WTC11 (cell line): ENCODE measurements around the gene PLAGL1. TPM values are rescaled to one million over a fixed set of nuclear protein-coding genes. Genes with fewer than 3 reads are reported as not detected.

Experiments used
- ATAC-seq: fragments of 200-7000 bp; cut with Tn5 transposase; 2 replicates; pipeline ENCODE4 v1.10.0; 2021; ENCODE audit warnings: mild to moderate bottlenecking, moderate library complexity
- Bru-seq: library from RNA; stranded (reverse); fragments of 400-500 nt; gene quantifications from one replicate; lab custom pipeline; 2021; lab: Mats Ljungman, UMichigan
- CTCF ChIA-PET: fragments of 300-600 bp; sonication (Branson Sonifier 250); formaldehyde crosslinking; loops from one replicate; lab custom pipeline; 2021; ENCODE audit warnings: antibody characterized with exemption; lab: Charles Lee
- POLR2A ChIA-PET: fragments of 350-600 bp; sonication (Branson Sonifier 250); formaldehyde crosslinking; loops from one replicate; lab custom pipeline; 2021; ENCODE audit warnings: antibody characterized with exemption; lab: Charles Lee
- DNase-seq: peaks from one replicate; pipeline ENCODE4 v3.0.0; 2021; ENCODE audit warnings: low spot score
- H3K27ac Mint-ChIP-seq: 2 replicates; pipeline ENCODE4 v1.8.0; 2021; ENCODE audit warnings: mixed read lengths
- H3K27me3 Mint-ChIP-seq: 2 replicates; pipeline ENCODE4 v1.8.0; 2021; ENCODE audit warnings: low read depth, mild to moderate bottlenecking, moderate library complexity, mixed read lengths
- H3K36me3 Mint-ChIP-seq: 2 replicates; pipeline ENCODE4 v1.8.0; 2021; ENCODE audit warnings: mixed read lengths
- H3K4me1 Mint-ChIP-seq: 2 replicates; pipeline ENCODE4 v1.8.0; 2022; ENCODE audit warnings: mixed read lengths
- H3K4me3 Mint-ChIP-seq: 2 replicates; pipeline ENCODE4 v1.8.0; 2021; ENCODE audit warnings: mild to moderate bottlenecking, moderate library complexity, mixed read lengths
- H3K9me3 Mint-ChIP-seq: 2 replicates; pipeline ENCODE4 v1.8.0; 2021; ENCODE audit warnings: mixed read lengths
- ATF1 ChIP-seq: sonication (generic); formaldehyde crosslinking; IDR thresholded peaks from 2 replicates; pipeline ENCODE4 v1.8.1; 2023; ENCODE audit warnings: mild to moderate bottlenecking, moderate library complexity, missing genetic modification reagents
- ATF6 ChIP-seq: sonication (generic); formaldehyde crosslinking; IDR thresholded peaks from 2 replicates; pipeline ENCODE4 v1.8.1; 2023; ENCODE audit warnings: mild to moderate bottlenecking, missing genetic modification reagents
- E2F4 ChIP-seq: sonication (generic); formaldehyde crosslinking; IDR thresholded peaks from 2 replicates; pipeline ENCODE4 v1.8.1; 2022; ENCODE audit warnings: low read depth, mild to moderate bottlenecking, moderate library complexity, missing genetic modification reagents, borderline replicate concordance
- E2F5 ChIP-seq: sonication (generic); formaldehyde crosslinking; IDR thresholded peaks from 2 replicates; pipeline ENCODE4 v1.8.1; 2022; ENCODE audit warnings: mild to moderate bottlenecking, moderate library complexity, missing genetic modification reagents
- ETV6 ChIP-seq: sonication (generic); formaldehyde crosslinking; IDR thresholded peaks from 2 replicates; pipeline ENCODE4 v1.8.1; 2022; ENCODE audit warnings: mild to moderate bottlenecking, missing genetic modification reagents
- FOXJ3 ChIP-seq: sonication (generic); formaldehyde crosslinking; IDR thresholded peaks from 2 replicates; pipeline ENCODE4 v1.9.0; 2021; ENCODE audit warnings: missing genetic modification reagents, mild to moderate bottlenecking, borderline replicate concordance
- FOXK1 ChIP-seq: sonication (generic); formaldehyde crosslinking; IDR thresholded peaks from 2 replicates; pipeline ENCODE4 v1.8.0; 2022; ENCODE audit warnings: mild to moderate bottlenecking, moderate library complexity, missing genetic modification reagents
- GABPB1 ChIP-seq: sonication (generic); formaldehyde crosslinking; IDR thresholded peaks from 2 replicates; pipeline ENCODE4 v1.8.1; 2023; ENCODE audit warnings: mild to moderate bottlenecking, missing genetic modification reagents
- IRF2 ChIP-seq: sonication (generic); formaldehyde crosslinking; IDR thresholded peaks from 2 replicates; pipeline ENCODE4 v1.8.0; 2022; ENCODE audit warnings: low read depth, missing genetic modification reagents, borderline replicate concordance
- MXD4 ChIP-seq: fragments of 250-450 bp; sonication (Bioruptor Pico); IDR thresholded peaks from 2 replicates; pipeline ENCODE4 v1.8.0; 2021; ENCODE audit warnings: mild to moderate bottlenecking, moderate library complexity, borderline replicate concordance
- PREB ChIP-seq: sonication (generic); formaldehyde crosslinking; IDR thresholded peaks from 2 replicates; pipeline ENCODE4 v1.8.1; 2022; ENCODE audit warnings: mild to moderate bottlenecking, missing genetic modification reagents, moderate library complexity, borderline replicate concordance
- SMAD4 ChIP-seq: sonication (generic); formaldehyde crosslinking; IDR thresholded peaks from 2 replicates; pipeline ENCODE4 v1.8.0; 2022; ENCODE audit warnings: mild to moderate bottlenecking, missing genetic modification reagents
- SOX15 ChIP-seq: fragments of 250-450 bp; sonication (Bioruptor Pico); IDR thresholded peaks from 2 replicates; pipeline ENCODE4 v1.9.0; 2021; ENCODE audit warnings: mild to moderate bottlenecking
- SP1 ChIP-seq: sonication (generic); formaldehyde crosslinking; conservative IDR thresholded peaks from 2 replicates; pipeline ENCODE4 v1.8.1; 2022; ENCODE audit warnings: missing genetic modification reagents
- USF1 ChIP-seq: sonication (generic); formaldehyde crosslinking; IDR thresholded peaks from 2 replicates; pipeline ENCODE4 v1.8.0; 2022; ENCODE audit warnings: mild to moderate bottlenecking, missing genetic modification reagents
- USF2 ChIP-seq: sonication (generic); formaldehyde crosslinking; IDR thresholded peaks from 2 replicates; pipeline ENCODE4 v1.8.1; 2023; ENCODE audit warnings: mild to moderate bottlenecking, missing genetic modification reagents, moderate library complexity
- ZBTB21 ChIP-seq: sonication (generic); formaldehyde crosslinking; IDR thresholded peaks from 2 replicates; pipeline ENCODE4 v1.8.1; 2023; ENCODE audit warnings: mild to moderate bottlenecking, missing genetic modification reagents, borderline replicate concordance
- ZNF281 ChIP-seq: sonication (generic); formaldehyde crosslinking; IDR thresholded peaks from 2 replicates; pipeline ENCODE4 v1.8.0; 2023; ENCODE audit warnings: mild to moderate bottlenecking, missing genetic modification reagents
- ZNF317 ChIP-seq: sonication (generic); formaldehyde crosslinking; IDR thresholded peaks from 2 replicates; pipeline ENCODE4 v1.8.1; 2023; ENCODE audit warnings: low read depth, mild to moderate bottlenecking, moderate library complexity, missing genetic modification reagents, borderline replicate concordance
- ZNF416 ChIP-seq: fragments of 250-450 bp; sonication (Bioruptor Pico); IDR thresholded peaks from 2 replicates; pipeline ENCODE4 v1.9.0; 2021; ENCODE audit warnings: mild to moderate bottlenecking, inconsistent platforms
- long read RNA-seq, 3 experiments: library from RNA in 1 of 3; library from capped mRNA in 1 of 3; library from polyadenylated mRNA in 1 of 3; unstranded in 2 of 3; stranded (forward) in 1 of 3; transcript quantifications; one replicate each; pipeline ENCODE4 v2.0.0, GENCODE V29; 2021
- total RNA-seq: library from RNA; stranded (reverse); gene quantifications from 3 replicates; pipeline ENCODE4 v1.2.3, GENCODE V29; 2021

Gene PLAGL1
- total RNA-seq (1.6 to 1.9 TPM (median 1.7 TPM) in 3 replicates), Bru-seq, nascent RNA (percentile 32 among the genes with signal in this experiment)
- long read RNA-seq, experiment 1, partial matches to known transcripts = 2 of 5 reads
- long read RNA-seq, experiment 1, other reads (novel, unspliced or antisense) = 3 of 5 reads
- long read RNA-seq, experiment 2, partial matches to known transcripts = 0 of 3 reads
- long read RNA-seq, experiment 2, other reads (novel, unspliced or antisense) = 3 of 3 reads
- long read RNA-seq, experiment 3 = 0 reads

- TF ChIP-seq USF1 (no peak), SP1 (CRISPR knock-in tag) (no peak), USF2 (CRISPR knock-in tag) (peak; percentile 77), GABPB1 (no peak), ETV6 (CRISPR knock-in tag) (0 out of 2 replicates have a peak, but pooled peaks have one; percentile 31)
- POLR2A ChIA-PET = no interaction called here
- H3K4me3 Mint-ChIP-seq = peak within 1 kb of the TSS; percentile 62
- peaks cover 3% of the 10 kb centered on the region; the same call in 1 of the 2 replicates for H3K36me3 Mint-ChIP-seq
- H3K9me3 Mint-ChIP-seq = peaks cover 17% of the 10 kb centered on the region
- CTCF ChIA-PET = interaction anchor here (0.6 to 2.7 kb wide), 4 partner anchors 66 to 172 kb away, joined by 3 to 20 read pairs (median 7); no protein-coding TSS in a partner anchor
- H3K27me3 Mint-ChIP-seq = peaks cover 79% of the 10 kb centered on the region
- H3K27ac Mint-ChIP-seq = no peak within 1 kb of the TSS
- H3K4me1 Mint-ChIP-seq = peaks cover 5% of the 10 kb centered on the region; the same call in 1 of the 2 replicates
- DNase-seq (peak; percentile 32), ATAC-seq (peak; percentile 85)
Measured at GRCh38 chr6:144008120-144008811, at the start of gene PLAGL1. Gene PLAGL1 (minus strand): TSS chr6:144008259. CDS start chr6:143948136, 60,123 bp downstream.

GRCh38 chr6:144055121-144055931 is 47.3 kb upstream of the PLAGL1 start:
- ATAC-seq (no peak), DNase-seq (no peak)
- Mint-ChIP-seq H3K27ac (no peak overlapping the region), H3K36me3 (no peaks in the 10 kb centered on the region), H3K9me3 (peaks cover 4% of the 10 kb centered on the region; the same call in 1 of the 2 replicates), H3K4me1 (no peaks in the 10 kb centered on the region; the same call in 1 of the 2 replicates), H3K27me3 (peaks cover 24% of the 10 kb centered on the region), H3K4me3 (no peak overlapping the region)
- ChIA-PET POLR2A (interaction anchor here (0.7 kb wide), 1 partner anchor 623 kb away, joined by 3 read pairs; no protein-coding TSS in a partner anchor), CTCF (no interaction called here)
- no peak for TF ChIP-seq FOXK1 (CRISPR knock-in tag)
- TF ChIP-seq MXD4 = no peak
- no peak for TF ChIP-seq ZNF317 (CRISPR knock-in tag)
- no peak for TF ChIP-seq ATF1 (CRISPR knock-in tag)
- no peak for TF ChIP-seq ATF6 (CRISPR knock-in tag)
- no peak for TF ChIP-seq ZBTB21 (CRISPR knock-in tag)
- no peak for TF ChIP-seq ZNF416 (CRISPR knock-in tag)
- no peak for TF ChIP-seq SMAD4 (CRISPR knock-in tag)
- TF ChIP-seq E2F4 (CRISPR knock-in tag) = no peak
- TF ChIP-seq ZNF281 (CRISPR knock-in tag) = no peak
- no peak for TF ChIP-seq E2F5 (CRISPR knock-in tag)
- TF ChIP-seq PREB (CRISPR knock-in tag) = no peak
- no peak for TF ChIP-seq SOX15
- TF ChIP-seq IRF2 (CRISPR knock-in tag) = no peak
- no peak for TF ChIP-seq USF2 (CRISPR knock-in tag)
- no peak for TF ChIP-seq FOXJ3
